Neutrophil (primary cell): ENCODE measurements around the gene EHBP1.

Experiments used
- H3K27ac ChIP-seq: fragments of 200-600 bp; sonication (generic); 2 replicates; pipeline ENCODE4 v1.5.1; 2016; ENCODE audit warnings: mild to moderate bottlenecking, moderate library complexity
- H3K27me3 ChIP-seq: fragments of 200-600 bp; sonication (generic); 2 replicates; pipeline ENCODE4 v1.6.0; 2016; ENCODE audit warnings: mild to moderate bottlenecking
- H3K36me3 ChIP-seq: fragments of 200-600 bp; sonication (generic); 2 replicates; pipeline ENCODE4 v1.5.1; 2017
- H3K4me1 ChIP-seq, 2 experiments: fragments of 200-600 bp in 1 of 2; sonication (generic) in 1 of 2; 1 replicate in 1 of 2; 2 replicates in 1 of 2; pipeline versions ENCODE4 v1.5.1 to v1.6.1; 2013 to 2016; ENCODE audit warnings: low read depth in 1 of 2, low read length in 1 of 2, mild to moderate bottlenecking in 1 of 2, moderate library complexity in 1 of 2; ENCODE audit not compliant: control insufficient read depth in 1 of 2, insufficient read depth in 1 of 2
- H3K4me3 ChIP-seq, 2 experiments: fragments of 200-600 bp in 1 of 2; sonication (generic) in 1 of 2; 1 replicate in 1 of 2; 2 replicates in 1 of 2; pipeline ENCODE4 v1.5.1; 2013 to 2016; ENCODE audit warnings: low read depth in 1 of 2, low read length in 1 of 2, mild to moderate bottlenecking in 1 of 2, moderate library complexity in 1 of 2
- H3K9me3 ChIP-seq: fragments of 200-600 bp; sonication (generic); 2 replicates; pipeline ENCODE4 v1.5.1; 2016
- TF ChIP-seq, protein P1 (sequence below): fragments of 200-600 bp; sonication (generic); IDR thresholded peaks from 2 replicates; pipeline ENCODE4 v1.5.1; 2016; ENCODE audit warnings: antibody characterized with exemption

Gene EHBP1

DNA sequence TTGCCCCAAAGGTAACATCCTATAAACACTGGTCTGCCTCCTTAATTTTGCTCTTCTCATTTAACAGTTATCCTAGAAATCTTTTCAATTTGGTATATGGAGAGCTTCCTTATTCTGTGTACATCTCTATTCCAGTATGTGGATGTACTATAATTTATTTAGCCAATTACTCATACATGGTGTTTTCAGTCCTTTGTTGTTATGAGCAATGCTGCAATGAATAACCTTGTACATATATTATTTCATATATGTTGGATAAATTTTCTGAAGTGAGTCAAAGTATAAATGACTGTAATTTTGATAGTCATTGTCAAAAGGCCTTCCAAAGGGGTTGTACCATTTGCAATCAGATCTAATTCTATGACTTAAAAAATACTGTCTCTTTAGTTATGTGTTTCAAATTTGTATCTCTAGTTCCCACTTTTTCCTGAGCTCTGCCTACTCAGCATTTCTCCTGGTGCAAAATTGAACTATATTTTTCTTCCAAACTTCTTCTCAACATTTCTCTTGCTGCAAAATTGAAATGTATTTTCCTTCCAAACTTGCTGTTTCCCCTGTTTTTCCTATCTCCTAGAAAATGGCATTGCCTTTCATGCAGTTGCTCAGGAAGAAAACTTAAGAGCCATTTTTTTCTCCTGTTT, 191.8 kb downstream of the EHBP1 start:
- H3K27me3 ChIP-seq, result no peaks in the 10 kb centered on the region
- no peak overlapping the region for H3K27ac ChIP-seq
- no peaks in the 10 kb centered on the region for H3K36me3 ChIP-seq
- no peaks in the 10 kb centered on the region for H3K9me3 ChIP-seq
- no peaks in the 10 kb centered on the region for H3K4me1 ChIP-seq
- TF ChIP-seq, protein P1, sequence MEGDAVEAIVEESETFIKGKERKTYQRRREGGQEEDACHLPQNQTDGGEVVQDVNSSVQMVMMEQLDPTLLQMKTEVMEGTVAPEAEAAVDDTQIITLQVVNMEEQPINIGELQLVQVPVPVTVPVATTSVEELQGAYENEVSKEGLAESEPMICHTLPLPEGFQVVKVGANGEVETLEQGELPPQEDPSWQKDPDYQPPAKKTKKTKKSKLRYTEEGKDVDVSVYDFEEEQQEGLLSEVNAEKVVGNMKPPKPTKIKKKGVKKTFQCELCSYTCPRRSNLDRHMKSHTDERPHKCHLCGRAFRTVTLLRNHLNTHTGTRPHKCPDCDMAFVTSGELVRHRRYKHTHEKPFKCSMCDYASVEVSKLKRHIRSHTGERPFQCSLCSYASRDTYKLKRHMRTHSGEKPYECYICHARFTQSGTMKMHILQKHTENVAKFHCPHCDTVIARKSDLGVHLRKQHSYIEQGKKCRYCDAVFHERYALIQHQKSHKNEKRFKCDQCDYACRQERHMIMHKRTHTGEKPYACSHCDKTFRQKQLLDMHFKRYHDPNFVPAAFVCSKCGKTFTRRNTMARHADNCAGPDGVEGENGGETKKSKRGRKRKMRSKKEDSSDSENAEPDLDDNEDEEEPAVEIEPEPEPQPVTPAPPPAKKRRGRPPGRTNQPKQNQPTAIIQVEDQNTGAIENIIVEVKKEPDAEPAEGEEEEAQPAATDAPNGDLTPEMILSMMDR, result no peak
- no peak overlapping the region for H3K4me3 ChIP-seq

DNA sequence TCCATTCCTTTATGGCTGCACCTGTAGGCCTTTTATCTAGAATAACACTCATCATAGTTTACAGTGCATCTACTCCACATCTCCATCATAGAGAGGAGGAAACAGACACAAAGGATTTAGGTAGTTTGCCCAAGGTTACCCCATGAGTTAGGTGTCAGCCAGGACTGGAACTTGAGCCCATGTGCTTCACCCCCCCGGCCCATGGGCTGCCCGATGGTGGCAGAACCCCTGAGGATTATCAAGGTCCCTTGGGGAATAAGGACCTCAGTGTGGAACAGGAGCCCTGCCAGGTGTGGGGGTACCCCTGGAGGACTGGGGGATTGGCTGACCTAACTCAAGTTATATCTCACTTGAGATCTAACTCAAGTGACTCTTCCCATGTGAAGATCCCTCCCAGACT, 198.8 kb downstream of the EHBP1 start:
- H3K27ac ChIP-seq, result no peak overlapping the region
- no peaks in the 10 kb centered on the region for H3K36me3 ChIP-seq
- H3K4me3 ChIP-seq, result no peak overlapping the region
- no peaks in the 10 kb centered on the region for H3K9me3 ChIP-seq
- H3K27me3 ChIP-seq, result no peaks in the 10 kb centered on the region
- no peaks in the 10 kb centered on the region for H3K4me1 ChIP-seq
- TF ChIP-seq, protein P1, result no peak

DNA sequence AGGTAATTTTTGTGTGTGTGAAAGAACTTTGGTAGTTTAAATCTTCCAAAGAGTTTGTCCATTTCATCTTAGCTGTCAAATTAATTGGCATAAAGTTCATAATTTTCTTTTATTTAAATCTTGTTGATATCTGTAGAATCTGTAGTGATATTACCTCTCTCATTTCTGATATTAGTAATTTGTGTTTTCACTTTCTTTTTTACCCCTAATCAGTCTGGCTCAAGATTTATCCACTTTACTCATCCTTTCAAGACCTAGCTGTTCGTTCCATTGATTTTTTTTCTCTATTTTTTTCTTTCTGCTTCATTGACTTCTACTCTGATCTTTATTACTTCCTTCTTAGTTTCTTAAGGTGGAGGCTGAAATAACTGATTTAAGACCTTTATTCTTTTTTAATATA, 202.6 kb downstream of the EHBP1 start:
- TF ChIP-seq, protein P1, result no peak

DNA sequence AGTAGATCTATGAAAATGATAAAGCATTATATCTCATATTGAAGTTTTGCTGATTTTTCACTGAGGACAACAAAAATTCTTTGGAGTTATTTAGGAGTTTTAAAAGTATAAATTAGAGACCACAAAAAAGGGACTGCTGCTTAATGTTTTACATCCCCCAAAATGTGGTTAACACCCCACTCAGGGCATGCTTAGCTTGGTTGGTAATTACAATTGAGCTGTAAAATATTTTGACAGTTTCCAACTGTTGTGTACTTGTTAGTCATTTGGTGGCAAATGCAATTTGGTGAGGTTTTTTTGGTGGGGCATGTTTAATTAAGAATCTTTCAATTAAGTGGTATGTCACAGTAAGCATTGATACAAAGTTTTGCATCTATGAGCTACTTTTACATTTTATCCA, 207.8 kb downstream of the EHBP1 start:
- H3K36me3 ChIP-seq, result no peaks in the 10 kb centered on the region
- no peaks in the 10 kb centered on the region for H3K9me3 ChIP-seq
- no peaks in the 10 kb centered on the region for H3K27me3 ChIP-seq
- TF ChIP-seq, protein P1, result no peak
- H3K4me1 ChIP-seq, result no peaks in the 10 kb centered on the region
- no peak overlapping the region for H3K27ac ChIP-seq
- H3K4me3 ChIP-seq, result no peak overlapping the region

More for the DNA sequence above, 202.6 kb downstream of the EHBP1 start:
- no peaks in the 10 kb centered on the region for H3K27me3 ChIP-seq
- no peak overlapping the region for H3K4me3 ChIP-seq
- H3K36me3 ChIP-seq, result no peaks in the 10 kb centered on the region
- H3K27ac ChIP-seq, result no peak overlapping the region
- no peaks in the 10 kb centered on the region for H3K9me3 ChIP-seq
- H3K4me1 ChIP-seq, result no peaks in the 10 kb centered on the region

DNA sequence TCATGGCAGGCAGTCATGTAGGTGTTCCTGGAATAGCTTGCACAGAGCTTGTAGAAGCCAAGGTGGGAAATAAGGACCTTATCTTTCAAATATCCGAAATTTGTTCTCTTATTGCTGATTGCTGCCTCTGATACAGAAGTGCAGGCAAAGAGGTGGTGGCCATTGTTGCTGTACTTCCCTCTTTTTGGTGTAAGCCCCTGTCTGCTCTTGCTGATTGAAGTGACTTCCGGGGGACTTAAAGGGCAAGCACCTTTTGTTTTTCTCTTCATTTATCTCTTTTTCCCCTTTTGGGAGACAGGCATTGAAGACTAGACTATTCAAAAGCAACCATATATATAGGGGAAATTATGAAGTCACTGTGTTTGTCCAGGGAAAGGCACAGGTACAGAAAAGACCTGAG, 213.5 kb downstream of the EHBP1 start:
- Histone ChIP-seq H3K9me3 (no peaks in the 10 kb centered on the region), H3K36me3 (no peaks in the 10 kb centered on the region), H3K4me1 (no peaks in the 10 kb centered on the region), H3K27me3 (no peaks in the 10 kb centered on the region), H3K4me3 (no peak overlapping the region), H3K27ac (no peak overlapping the region)
- TF ChIP-seq, protein P1, result no peak
